HFF-Myc (cell line): ENCODE results near the gene NGFR.

Experiments
- DNase-seq: peaks from one replicate; pipeline ENCODE4 v3.0.0-alpha.2; 2011; ENCODE audit warnings: low read depth; ENCODE audit errors: extremely low read depth
- H3K4me3 ChIP-seq: replicated peaks from 2 replicates; pipeline ENCODE4 v1.5.1; 2011; ENCODE audit warnings: low read depth, mild to moderate bottlenecking, control low read depth, low read length
- TF ChIP-seq, protein P1 (sequence below): IDR thresholded peaks from 2 replicates; pipeline ENCODE4 v1.5.1; 2012; ENCODE audit warnings: mild to moderate bottlenecking, low read depth, low read length, control low read depth; ENCODE audit errors: missing control alignments

The NGFR gene

DNA sequence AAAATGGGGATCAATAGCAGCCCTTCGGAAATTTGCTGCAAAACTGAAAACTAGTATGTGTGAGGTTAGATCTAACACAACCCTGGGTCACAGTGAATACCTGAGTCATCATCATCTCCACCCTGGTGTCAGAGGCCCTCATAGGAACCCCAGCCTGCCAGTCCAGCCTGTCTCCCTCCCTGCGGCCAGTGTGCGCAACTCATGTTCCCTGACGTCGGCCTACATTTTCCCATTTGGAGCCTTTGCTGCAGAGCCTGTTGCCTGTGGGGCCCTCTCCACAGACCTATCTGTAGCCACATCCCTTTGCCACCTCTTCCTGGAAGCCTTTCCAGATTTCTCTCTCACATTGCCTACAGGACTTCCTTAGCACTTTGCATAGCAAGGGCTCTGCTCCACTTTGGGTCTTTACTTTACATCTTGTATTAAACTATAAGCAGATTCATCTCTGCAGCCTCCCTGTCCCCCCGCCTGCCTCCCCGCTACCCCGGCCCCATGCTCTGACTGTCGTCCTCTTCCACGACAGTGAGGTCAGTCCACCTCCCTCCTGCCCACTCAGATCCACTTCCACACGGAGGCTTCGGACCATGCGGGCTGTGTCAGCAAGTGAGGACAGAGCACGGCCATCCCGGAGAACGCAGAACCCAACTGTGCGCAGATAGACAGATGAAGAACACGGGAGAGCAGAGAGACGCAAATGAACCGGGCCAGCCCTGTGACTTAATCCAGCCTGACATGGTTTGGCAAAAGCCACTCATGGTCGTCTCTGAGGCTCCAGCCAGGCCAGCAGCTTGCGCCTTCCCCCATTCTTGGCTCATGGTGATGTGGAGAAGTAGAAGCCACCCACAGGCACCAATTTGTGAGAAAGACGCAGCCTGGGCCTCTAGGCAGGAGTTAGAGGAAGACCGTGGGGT, 31.0 kb downstream of the NGFR start:
- DNase-seq, result no peak
- TF ChIP-seq, protein P1, sequence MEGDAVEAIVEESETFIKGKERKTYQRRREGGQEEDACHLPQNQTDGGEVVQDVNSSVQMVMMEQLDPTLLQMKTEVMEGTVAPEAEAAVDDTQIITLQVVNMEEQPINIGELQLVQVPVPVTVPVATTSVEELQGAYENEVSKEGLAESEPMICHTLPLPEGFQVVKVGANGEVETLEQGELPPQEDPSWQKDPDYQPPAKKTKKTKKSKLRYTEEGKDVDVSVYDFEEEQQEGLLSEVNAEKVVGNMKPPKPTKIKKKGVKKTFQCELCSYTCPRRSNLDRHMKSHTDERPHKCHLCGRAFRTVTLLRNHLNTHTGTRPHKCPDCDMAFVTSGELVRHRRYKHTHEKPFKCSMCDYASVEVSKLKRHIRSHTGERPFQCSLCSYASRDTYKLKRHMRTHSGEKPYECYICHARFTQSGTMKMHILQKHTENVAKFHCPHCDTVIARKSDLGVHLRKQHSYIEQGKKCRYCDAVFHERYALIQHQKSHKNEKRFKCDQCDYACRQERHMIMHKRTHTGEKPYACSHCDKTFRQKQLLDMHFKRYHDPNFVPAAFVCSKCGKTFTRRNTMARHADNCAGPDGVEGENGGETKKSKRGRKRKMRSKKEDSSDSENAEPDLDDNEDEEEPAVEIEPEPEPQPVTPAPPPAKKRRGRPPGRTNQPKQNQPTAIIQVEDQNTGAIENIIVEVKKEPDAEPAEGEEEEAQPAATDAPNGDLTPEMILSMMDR, result no peak

GRCh38 chr17:49527927-49528651, 33.0 kb downstream of the NGFR start:
- H3K4me3 ChIP-seq, result no peak overlapping the region
- TF ChIP-seq, protein P1, result no peak
- DNase-seq, result no peak

More for the DNA sequence above, 31.0 kb downstream of the NGFR start:
- H3K4me3 ChIP-seq, result no peak overlapping the region

DNA sequence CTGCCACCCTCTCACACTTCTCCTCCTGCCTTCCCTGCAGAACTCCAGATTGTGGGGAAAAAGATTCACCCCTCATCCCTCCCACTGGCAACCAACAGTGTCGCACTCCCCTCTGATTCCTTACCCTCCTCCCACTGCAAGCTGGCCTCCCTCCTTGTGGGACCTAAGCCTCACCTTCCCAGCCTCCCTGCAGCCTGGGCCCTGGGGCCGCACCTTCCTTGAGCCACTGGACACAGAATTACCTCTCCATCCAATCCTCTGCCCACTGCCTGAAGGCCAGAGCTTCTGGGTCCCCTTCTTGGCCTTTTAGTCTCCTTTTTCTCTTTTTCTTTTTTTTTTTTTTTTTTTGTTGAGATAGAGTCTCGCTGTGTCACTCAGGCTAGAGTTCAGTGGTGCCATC, 33.9 kb downstream of the NGFR start:
- DNase-seq, result no peak
- TF ChIP-seq, protein P1, result no peak
- no peak overlapping the region for H3K4me3 ChIP-seq

DNA sequence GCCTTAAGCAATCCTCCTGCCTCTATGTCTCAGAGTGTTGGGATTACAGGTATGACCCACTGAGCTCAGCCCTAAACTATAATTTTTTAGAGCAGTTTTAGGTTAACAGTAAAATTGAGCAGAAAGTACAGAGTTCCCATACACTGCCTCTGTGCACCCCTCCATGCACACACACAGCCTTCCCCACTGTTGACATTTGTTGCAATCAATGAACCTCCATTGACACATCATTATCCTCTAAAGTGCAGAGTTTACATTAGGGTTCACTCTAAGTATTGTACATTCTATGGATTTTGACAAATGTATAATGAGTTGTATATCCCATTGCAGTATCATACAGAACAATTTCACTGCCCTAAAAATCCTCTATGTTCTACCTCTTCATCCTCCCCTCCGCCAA, 35.0 kb downstream of the NGFR start:
- DNase-seq, result no peak
- TF ChIP-seq, protein P1, result no peak
- H3K4me3 ChIP-seq, result no peak overlapping the region

DNA sequence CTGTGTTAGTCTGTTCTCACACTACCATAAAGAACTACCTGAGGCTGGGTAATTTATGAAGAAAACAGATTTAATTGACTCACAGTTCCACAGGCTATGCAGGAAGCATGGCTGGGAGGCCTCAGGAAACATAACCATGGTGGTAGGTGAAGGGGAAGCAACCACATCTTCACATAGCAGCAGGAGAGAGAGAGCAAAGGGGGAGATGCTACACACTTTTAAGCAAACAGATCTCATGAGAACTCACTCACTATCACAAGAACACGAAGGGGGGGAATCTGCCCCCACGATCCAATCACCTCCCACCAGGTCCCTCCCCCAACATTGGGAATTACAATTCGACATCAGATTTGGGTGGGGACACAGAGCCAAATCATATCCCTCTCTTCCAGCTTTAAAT, 48.8 kb downstream of the NGFR start:
- TF ChIP-seq, protein P1, result no peak
- no peak overlapping the region for H3K4me3 ChIP-seq
- no peak for DNase-seq

- no peak for DNase-seq
- H3K4me3 ChIP-seq, result no peak overlapping the region
- TF ChIP-seq, protein P1, result no peak
Measured at GRCh38 chr17:49545007-49545660, 50.0 kb downstream of the NGFR start.
